Type B pancreatic cell (in vitro differentiated cells): ENCODE measurements around the gene SPACA4. TPM values are rescaled to one million over a fixed set of nuclear protein-coding genes. Genes with fewer than 3 reads are reported as not detected.
"Not testable (repeated sequence)": the region's sequence is repeated elsewhere in the genome, so short reads cannot be mapped to it uniquely, and the experiment has no call there.

Source experiments
- DNase-seq: peaks from one replicate; pipeline ENCODE4 v3.0.0; 2021; ENCODE audit warnings: mixed read lengths; ENCODE audit not compliant: unreplicated experiment; ENCODE audit errors: extremely low spot score
- H3K27ac Mint-ChIP-seq: 2 replicates; pipeline ENCODE4 v1.8.0; 2021; ENCODE audit warnings: mild to moderate bottlenecking, mixed read lengths
- H3K27me3 Mint-ChIP-seq: 2 replicates; pipeline ENCODE4 v1.8.0; 2021; ENCODE audit warnings: mixed read lengths
- H3K36me3 Mint-ChIP-seq: 2 replicates; pipeline ENCODE4 v1.8.0; 2021; ENCODE audit warnings: mixed read lengths
- H3K4me1 Mint-ChIP-seq: one replicate; pipeline ENCODE4 v1.8.0; 2021; ENCODE audit warnings: mixed read lengths; ENCODE audit not compliant: unreplicated experiment
- H3K4me3 Mint-ChIP-seq: 2 replicates; pipeline ENCODE4 v1.8.0; 2021; ENCODE audit warnings: mild to moderate bottlenecking, mixed read lengths
- H3K9me3 Mint-ChIP-seq: 2 replicates; pipeline ENCODE4 v1.8.0; 2021; ENCODE audit warnings: mixed read lengths
- total RNA-seq: library from RNA; stranded (reverse); gene quantifications from 2 replicates; pipeline ENCODE4 v1.2.1, GENCODE V29; 2021; ENCODE audit warnings: low replicate concordance
- TF ChIP-seq, protein P1 (sequence below): fragments of 200-600 bp; sonication (generic); conservative IDR thresholded peaks from 2 replicates; pipeline ENCODE4 v1.5.0; 2021; ENCODE audit warnings: antibody characterized with exemption, mild to moderate bottlenecking

The SPACA4 gene
- total RNA-seq, 1 donor from 2014 or later = not detected

DNA sequence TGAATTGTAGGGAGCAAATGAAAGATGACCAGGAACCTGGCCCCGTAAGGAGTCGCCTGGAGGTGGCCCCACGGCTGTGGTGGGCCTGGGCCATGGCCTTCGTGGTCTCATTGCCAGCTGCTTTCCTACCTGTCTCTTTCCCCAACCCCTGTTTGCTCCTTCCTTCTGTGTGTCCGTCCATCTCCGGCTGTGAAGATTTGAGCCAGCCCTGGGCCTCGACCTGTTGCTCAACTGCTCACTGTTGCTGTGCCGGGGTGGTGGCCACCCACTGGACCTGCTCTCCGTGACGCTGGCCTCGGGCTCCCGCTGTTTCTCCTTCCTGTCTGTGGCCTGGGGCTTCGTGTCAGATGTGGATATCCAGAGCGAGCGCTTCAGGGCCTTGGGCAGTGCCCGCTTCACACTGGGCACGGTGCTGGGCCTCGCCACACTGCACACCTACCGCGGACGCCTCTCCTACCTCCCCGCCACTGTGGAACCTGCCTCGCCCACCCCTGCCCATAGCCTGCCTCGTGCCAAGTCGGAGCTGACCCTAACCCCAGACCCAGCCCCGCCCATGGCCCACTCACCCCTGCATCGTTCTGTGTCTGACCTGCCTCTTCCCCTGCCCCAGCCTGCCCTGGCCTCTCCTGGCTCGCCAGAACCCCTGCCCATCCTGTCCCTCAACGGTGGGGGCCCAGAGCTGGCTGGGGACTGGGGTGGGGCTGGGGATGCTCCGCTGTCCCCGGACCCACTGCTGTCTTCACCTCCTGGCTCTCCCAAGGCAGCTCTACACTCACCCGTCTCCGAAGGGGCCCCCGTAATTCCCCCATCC lies 22.1 kb downstream of the SPACA4 start:
- Mint-ChIP-seq H3K9me3 (no peaks in the 10 kb centered on the region), H3K4me1 (peaks cover 31% of the 10 kb centered on the region), H3K27ac (peak overlapping the region; percentile 56), H3K4me3 (peak overlapping the region; percentile 45), H3K27me3 (no peaks in the 10 kb centered on the region), H3K36me3 (peaks cover 3% of the 10 kb centered on the region)
- TF ChIP-seq, protein P1, sequence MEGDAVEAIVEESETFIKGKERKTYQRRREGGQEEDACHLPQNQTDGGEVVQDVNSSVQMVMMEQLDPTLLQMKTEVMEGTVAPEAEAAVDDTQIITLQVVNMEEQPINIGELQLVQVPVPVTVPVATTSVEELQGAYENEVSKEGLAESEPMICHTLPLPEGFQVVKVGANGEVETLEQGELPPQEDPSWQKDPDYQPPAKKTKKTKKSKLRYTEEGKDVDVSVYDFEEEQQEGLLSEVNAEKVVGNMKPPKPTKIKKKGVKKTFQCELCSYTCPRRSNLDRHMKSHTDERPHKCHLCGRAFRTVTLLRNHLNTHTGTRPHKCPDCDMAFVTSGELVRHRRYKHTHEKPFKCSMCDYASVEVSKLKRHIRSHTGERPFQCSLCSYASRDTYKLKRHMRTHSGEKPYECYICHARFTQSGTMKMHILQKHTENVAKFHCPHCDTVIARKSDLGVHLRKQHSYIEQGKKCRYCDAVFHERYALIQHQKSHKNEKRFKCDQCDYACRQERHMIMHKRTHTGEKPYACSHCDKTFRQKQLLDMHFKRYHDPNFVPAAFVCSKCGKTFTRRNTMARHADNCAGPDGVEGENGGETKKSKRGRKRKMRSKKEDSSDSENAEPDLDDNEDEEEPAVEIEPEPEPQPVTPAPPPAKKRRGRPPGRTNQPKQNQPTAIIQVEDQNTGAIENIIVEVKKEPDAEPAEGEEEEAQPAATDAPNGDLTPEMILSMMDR = no peak
- no peak for DNase-seq

DNA sequence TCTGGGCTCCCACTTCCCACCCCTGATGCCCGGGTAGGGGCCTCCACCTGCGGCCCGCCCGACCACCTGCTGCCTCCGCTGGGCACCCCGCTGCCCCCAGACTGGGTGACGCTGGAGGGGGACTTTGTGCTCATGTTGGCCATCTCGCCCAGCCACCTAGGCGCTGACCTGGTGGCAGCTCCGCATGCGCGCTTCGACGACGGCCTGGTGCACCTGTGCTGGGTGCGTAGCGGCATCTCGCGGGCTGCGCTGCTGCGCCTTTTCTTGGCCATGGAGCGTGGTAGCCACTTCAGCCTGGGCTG lies 22.7 kb downstream of the SPACA4 start:
- DNase-seq = no peak
- Mint-ChIP-seq H3K9me3 (no peaks in the 10 kb centered on the region), H3K27ac (no peak overlapping the region), H3K36me3 (peaks cover 3% of the 10 kb centered on the region), H3K4me3 (no peak overlapping the region), H3K4me1 (peaks cover 30% of the 10 kb centered on the region), H3K27me3 (no peaks in the 10 kb centered on the region)
- TF ChIP-seq, protein P1 = no peak

GRCh38 chr19:48629599-48630295 lies 23.2 kb downstream of the SPACA4 start:
- DNase-seq = peak; percentile 76
- H3K27ac Mint-ChIP-seq = peak overlapping the region; percentile 96
- H3K4me3 Mint-ChIP-seq = peak overlapping the region; percentile 76
- H3K4me1 Mint-ChIP-seq = peaks cover 35% of the 10 kb centered on the region
- peaks cover 3% of the 10 kb centered on the region for H3K36me3 Mint-ChIP-seq
- H3K27me3 Mint-ChIP-seq = no peaks in the 10 kb centered on the region
- TF ChIP-seq, protein P1 = no peak
- H3K9me3 Mint-ChIP-seq = no peaks in the 10 kb centered on the region

DNA sequence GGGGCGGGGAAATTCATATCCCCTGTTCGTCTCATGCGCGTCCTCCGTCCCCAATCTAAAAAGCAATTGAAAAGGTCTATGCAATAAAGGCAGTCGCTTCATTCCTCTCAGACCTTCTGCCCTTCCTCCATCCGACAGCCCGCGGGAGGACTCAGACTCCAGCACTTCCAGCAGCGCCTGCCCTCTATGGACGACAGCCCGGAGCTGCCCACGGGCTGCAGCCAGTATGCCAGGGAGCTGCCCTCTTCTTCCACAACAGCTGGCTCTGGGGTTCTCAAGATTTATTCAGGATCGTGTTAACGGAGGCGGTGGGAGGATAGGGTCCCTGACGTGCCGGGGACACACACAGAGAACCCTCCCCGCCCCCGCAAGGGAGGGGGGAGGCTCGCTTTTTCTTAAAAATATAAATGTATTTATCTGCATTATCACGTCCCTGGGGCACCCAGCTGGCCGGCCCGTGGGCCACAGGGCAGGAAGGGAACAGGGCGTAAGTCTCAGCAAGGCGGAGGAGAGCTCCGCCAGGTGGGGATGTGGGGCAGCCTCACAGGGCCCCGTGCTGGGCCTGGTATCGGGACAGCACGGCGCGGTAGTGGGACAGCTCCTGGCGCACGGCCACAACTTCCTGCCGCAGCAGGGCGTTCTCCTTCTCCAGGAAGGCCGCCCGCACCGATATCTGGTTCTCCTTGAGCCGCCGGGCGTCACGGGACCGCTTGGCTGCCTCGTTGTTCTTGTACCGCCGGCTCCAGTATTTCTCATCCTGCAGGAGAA lies 23.9 kb downstream of the SPACA4 start:
- H3K4me1 Mint-ChIP-seq = peaks cover 29% of the 10 kb centered on the region
- peak overlapping the region; percentile 76 for H3K4me3 Mint-ChIP-seq
- peak overlapping the region; percentile 96 for H3K27ac Mint-ChIP-seq
- no peak for DNase-seq
- no peaks in the 10 kb centered on the region for H3K9me3 Mint-ChIP-seq
- peaks cover 3% of the 10 kb centered on the region for H3K36me3 Mint-ChIP-seq
- TF ChIP-seq, protein P1 = peak; percentile 15
- H3K27me3 Mint-ChIP-seq = no peaks in the 10 kb centered on the region

DNA sequence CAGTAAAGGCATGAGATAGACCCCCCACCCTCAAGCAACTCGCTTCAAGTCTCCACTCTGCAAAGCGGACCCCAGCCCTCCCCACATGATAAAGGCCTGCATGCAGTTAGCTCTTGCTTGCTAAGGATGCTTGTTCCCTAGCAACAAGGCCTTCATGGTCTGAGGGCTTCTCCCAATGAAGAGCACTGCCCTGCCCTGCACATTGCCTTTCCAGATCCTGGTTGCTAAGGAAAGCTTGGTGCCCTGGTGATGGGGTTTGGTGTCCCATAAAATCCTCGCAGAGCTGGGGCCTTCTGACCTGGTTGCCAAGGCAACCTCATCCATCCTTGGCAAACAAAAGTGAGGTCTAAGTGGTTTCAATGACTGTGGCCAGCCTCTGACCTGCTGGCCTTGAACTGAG lies 24.7 kb downstream of the SPACA4 start:
- no peaks in the 10 kb centered on the region for H3K27me3 Mint-ChIP-seq
- DNase-seq = no peak
- peaks cover 28% of the 10 kb centered on the region for H3K4me1 Mint-ChIP-seq
- peak overlapping the region; percentile 96 for H3K27ac Mint-ChIP-seq
- H3K36me3 Mint-ChIP-seq = peaks cover 3% of the 10 kb centered on the region
- no peak overlapping the region for H3K4me3 Mint-ChIP-seq
- TF ChIP-seq, protein P1 = no peak
- H3K9me3 Mint-ChIP-seq = no peaks in the 10 kb centered on the region

GRCh38 chr19:48632286-48632685 lies 25.7 kb downstream of the SPACA4 start:
- Mint-ChIP-seq H3K4me1 (peaks cover 28% of the 10 kb centered on the region), H3K27ac (peak overlapping the region; percentile 96), H3K4me3 (peak overlapping the region; percentile 70)
- H3K9me3 Mint-ChIP-seq, H3K27me3 Mint-ChIP-seq, DNase-seq, H3K36me3 Mint-ChIP-seq: not testable (repeated sequence)
